Activated CD8-positive, alpha-beta memory T cell treated with anti-CD3 and anti-CD28 coated beads for 36 hours (primary cell): ENCODE measurements around the gene ATRIP. TPM values are rescaled to one million over a fixed set of nuclear protein-coding genes. Genes with fewer than 3 reads are reported as not detected.

Experiments
- CTCF ChIA-PET: fragments of 350-600 bp; sonication (Branson Sonifier 250); formaldehyde crosslinking; loops from one replicate; lab custom pipeline; 2021; ENCODE audit warnings: antibody characterized with exemption; lab: Charles Lee
- POLR2A ChIA-PET: fragments of 350-600 bp; sonication (Branson Sonifier 250); formaldehyde crosslinking; loops from one replicate; lab custom pipeline; 2021; ENCODE audit warnings: antibody characterized with exemption; lab: Charles Lee
- total RNA-seq, 2 experiments: library from RNA; stranded (reverse); gene quantifications; one replicate each; pipeline ENCODE4 v1.2.3, GENCODE V29; 2021

Gene ATRIP
- total RNA-seq, 2 experiments from 2014 or later: 20.8 to 21.3 TPM

- CTCF ChIA-PET: interaction anchor here (0.6 to 1.6 kb wide), 4 partner anchors 22 to 49 kb away, joined by 3 to 5 read pairs (median 3); partner anchors contain the start of gene PLXNB1
- POLR2A ChIA-PET: no interaction called here
These were observed 38.9 kb upstream of the ATRIP start for GRCh38 chr3:48407542-48408099.

- ChIA-PET CTCF (interaction anchor here (1.2 to 1.6 kb wide), 3 partner anchors 18 to 30 kb away, joined by 3 to 5 read pairs (median 5); partner anchors contain the start of gene CCDC51), POLR2A (no interaction called here)
These were observed 37.7 kb upstream of the ATRIP start for GRCh38 chr3:48408823-48409281.

GRCh38 chr3:48409291-48410201 lies 37.0 kb upstream of the ATRIP start:
- CTCF ChIA-PET: interaction anchor here (0.6 to 1.6 kb wide), 4 partner anchors 18 to 55 kb away, joined by 3 to 5 read pairs (median 5); partner anchors contain the start of gene CCDC51
- POLR2A ChIA-PET: no interaction called here

GRCh38 chr3:48410205-48411040 lies 36.1 kb upstream of the ATRIP start:
- CTCF ChIA-PET: interaction anchor here (0.6 to 2.8 kb wide), 3 partner anchors 9 to 307 kb away, joined by 4 to 8 read pairs (median 5); no protein-coding TSS in a partner anchor
- POLR2A ChIA-PET: no interaction called here

- POLR2A ChIA-PET: no interaction called here
- CTCF ChIA-PET: interaction anchor here (0.6 to 2.8 kb wide), 2 partner anchors 10 to 308 kb away, joined by 4 to 8 read pairs; no protein-coding TSS in a partner anchor
These were observed 35.4 kb upstream of the ATRIP start for GRCh38 chr3:48411041-48411588.

GRCh38 chr3:48411606-48412374 lies 34.7 kb upstream of the ATRIP start:
- ChIA-PET CTCF (interaction anchor here (2.8 kb wide), 1 partner anchor 11 kb away, joined by 8 read pairs; no protein-coding TSS in a partner anchor), POLR2A (no interaction called here)

DNA sequence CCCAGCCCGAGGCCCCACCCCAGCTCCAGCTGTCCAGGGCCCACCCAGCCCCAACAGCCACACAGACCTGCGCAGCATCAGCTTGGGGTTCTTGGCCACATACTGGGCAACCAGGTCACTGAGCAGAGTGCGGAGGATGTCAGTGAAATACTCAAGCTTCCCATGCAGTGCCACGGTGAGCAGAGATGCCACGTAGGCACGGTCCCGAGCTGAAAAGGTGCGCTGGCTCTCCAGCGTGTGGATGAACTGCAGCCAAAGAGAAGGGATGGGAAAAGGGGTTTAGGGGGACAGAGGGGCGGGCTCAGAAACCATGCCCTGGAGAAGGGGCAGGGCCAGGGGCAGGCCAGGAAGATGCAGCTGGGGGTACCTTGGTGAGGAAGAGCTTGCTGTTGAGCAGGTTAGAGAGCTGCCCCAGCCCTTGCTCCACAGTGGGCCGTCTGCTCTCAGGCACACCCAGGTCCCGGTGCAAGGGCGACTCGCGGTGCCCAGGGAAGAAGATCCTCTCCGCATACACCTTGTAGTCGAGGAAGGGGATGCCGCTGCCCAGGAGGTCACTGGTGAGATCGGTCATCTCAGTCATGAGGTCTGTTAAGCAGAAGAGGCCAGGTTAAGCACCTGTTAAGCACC lies 34.0 kb upstream of the ATRIP start:
- ChIA-PET CTCF (interaction anchor here (1.2 to 2.8 kb wide), 2 partner anchors 12 to 24 kb away, joined by 3 to 8 read pairs; no protein-coding TSS in a partner anchor), POLR2A (no interaction called here)

DNA sequence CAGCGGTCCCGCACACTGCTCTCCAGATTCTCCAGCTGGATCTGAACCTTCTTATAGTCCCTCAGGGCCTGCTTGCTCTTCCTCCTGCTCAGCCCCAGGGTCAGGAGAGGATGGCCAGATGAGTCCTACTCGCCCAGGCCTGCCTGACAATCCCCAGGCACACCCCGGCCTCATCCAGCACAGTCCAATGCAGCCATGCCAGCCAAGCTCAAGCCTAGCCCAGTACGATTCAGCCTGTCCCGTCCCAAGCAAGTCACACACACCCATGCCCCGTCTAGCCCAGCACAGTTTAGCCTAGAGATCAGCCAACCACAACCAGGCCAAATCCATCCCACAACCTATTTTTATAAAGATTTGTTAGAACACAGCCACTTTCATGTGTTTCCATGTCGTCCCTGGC lies 33.5 kb upstream of the ATRIP start:
- ChIA-PET CTCF (interaction anchor here (1.2 kb wide), 1 partner anchor 23 kb away, joined by 3 read pairs; no protein-coding TSS in a partner anchor), POLR2A (no interaction called here)

GRCh38 chr3:48413611-48414010 lies 32.9 kb upstream of the ATRIP start:
- ChIA-PET POLR2A (no interaction called here), CTCF (interaction anchor here (1.2 kb wide), 1 partner anchor 23 kb away, joined by 3 read pairs; no protein-coding TSS in a partner anchor)

DNA sequence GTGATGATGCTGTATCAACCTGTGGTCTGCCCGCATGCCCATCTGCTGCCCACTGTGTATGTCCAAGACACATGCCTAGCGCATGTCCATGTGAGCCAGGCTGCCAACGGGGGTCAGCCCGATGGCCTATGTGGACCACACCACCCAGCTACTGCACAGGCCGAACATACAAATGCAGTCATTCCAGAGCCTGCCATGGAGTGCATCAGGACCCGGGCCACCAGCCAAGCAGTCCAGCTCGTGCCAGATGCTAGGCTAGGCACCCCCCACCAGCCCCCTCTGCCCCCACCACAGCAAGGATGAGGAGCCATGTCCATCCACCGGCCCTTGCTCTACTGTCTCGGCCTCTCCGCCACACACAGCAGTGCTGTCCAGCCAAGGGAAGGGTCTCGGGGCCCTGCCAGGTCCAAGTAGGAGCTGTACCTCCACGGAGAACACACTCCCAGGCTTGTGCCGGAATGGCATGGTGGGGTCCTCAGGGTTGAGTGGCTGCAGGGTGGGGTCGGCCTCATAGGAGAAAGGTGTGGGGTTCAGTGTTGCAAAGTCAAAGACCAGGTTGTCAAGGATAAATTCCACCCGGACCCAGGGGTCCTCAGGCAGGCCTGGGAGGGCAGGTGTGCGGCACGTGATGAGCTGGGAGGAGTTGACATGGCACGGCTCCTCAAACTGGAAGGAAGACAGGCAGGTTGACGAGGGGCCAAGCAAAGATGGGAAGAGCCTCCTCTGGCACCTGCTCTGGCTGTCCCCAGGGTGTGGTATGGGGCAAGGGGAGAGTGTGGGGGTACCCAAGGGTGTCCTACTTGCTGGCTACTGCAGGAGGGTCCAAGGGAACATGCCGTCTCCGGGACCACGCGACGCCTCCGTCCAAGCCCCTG lies 31.9 kb upstream of the ATRIP start:
- ChIA-PET POLR2A (no interaction called here), CTCF (interaction anchor here (1.0 kb wide), 2 partner anchors 21 to 22 kb away, joined by 3 read pairs; no protein-coding TSS in a partner anchor)

DNA sequence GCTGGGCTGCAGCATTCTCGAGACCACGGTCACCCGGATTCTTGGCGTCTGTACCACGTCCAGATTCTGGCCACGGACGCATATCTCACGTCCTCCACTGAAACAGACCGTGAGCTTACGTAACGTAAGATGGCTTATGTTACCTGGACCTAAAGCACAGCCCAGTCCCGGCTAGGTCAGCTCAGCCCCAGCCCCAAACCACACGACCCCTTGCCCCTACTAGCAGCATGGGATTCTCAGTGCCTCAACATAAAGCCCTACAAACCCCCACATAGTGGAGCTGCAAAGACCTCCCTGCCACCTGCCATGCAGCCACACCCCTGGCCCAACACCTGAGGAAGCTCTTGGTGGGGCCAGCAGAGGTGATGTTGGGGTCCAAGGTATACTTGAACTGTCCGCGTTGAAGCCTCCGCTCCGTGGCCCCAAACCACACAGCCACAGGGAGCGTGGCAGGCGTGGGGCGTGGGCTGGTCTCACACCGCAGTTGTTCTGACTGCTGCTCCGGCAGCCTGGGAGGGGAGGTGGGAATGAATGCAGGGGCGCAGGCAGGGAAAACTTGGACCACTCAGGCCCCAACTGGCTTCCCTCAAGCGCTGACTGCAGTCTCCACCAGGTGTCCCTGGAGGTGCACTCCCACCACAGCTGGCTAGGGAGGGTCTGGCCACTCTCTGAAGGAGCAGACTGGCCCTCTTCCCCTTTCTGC lies 31.1 kb upstream of the ATRIP start:
- POLR2A ChIA-PET: no interaction called here
- CTCF ChIA-PET: interaction anchor here (0.7 to 1.0 kb wide), 3 partner anchors 18 to 21 kb away, joined by 3 read pairs; no protein-coding TSS in a partner anchor

DNA sequence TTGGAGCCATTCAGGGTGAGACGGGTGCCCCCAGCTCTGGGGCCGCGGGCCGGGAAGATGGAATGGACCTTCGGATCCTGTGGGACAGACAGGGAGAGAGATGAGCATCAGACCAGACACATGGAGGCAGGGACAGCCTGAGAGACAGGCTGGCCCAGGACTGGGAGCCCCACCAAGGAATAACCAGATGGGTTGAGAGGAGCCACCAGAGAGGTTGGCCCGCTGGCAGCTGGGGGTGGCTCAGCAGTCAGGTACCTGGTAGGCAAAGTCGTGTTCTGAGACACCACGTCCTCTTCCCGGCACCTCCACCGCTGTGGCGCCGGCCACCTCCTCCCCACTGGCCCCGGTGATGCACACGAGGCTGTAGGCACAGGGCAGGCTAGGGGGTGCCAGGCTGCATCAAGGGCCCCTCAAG lies 30.4 kb upstream of the ATRIP start:
- CTCF ChIA-PET: interaction anchor here (0.7 kb wide), 1 partner anchor 19 kb away, joined by 3 read pairs; no protein-coding TSS in a partner anchor

GRCh38 chr3:48416546-48416945 lies 30.0 kb upstream of the ATRIP start:
- ChIA-PET POLR2A (no interaction called here), CTCF (interaction anchor here (0.7 kb wide), 1 partner anchor 20 kb away, joined by 3 read pairs; no protein-coding TSS in a partner anchor)

More for the DNA sequence above, 30.4 kb upstream of the ATRIP start:
- POLR2A ChIA-PET: no interaction called here

GRCh38 chr3:48417529-48418108 lies 28.9 kb upstream of the ATRIP start:
- ChIA-PET POLR2A (no interaction called here), CTCF (interaction anchor here (2.1 kb wide), 1 partner anchor 18 kb away, joined by 7 read pairs; no protein-coding TSS in a partner anchor)

DNA sequence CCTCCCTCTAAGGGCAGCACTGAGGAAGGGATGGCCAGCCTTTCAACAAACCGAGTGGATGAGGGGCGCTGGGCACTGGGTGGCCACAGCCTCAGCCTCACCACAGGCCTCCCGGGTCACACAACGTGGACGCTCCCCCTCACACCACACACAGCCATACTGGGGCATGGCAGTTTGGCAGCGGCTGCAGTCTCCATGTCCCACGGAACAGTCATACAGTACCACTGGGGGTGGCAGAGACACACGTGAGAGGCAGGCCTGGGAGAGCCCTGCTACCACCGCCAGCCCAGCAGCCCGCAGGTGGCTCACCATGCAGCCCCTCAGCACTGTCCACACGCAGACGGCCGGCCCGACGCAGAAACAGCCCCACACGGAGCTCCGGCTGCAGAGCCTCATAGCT lies 28.4 kb upstream of the ATRIP start:
- POLR2A ChIA-PET: no interaction called here
- CTCF ChIA-PET: interaction anchor here (1.7 to 2.1 kb wide), 2 partner anchors 17 to 18 kb away, joined by 5 to 7 read pairs; no protein-coding TSS in a partner anchor
